ENCODE data around the gene GYG2. TPM values are rescaled to one million over a fixed set of nuclear protein-coding genes. Genes with fewer than 3 reads are reported as not detected.

The GYG2 gene
- polyA plus RNA-seq, 1 of the 3 experiments (the other 2 are of a cell fraction): 1.8 TPM

- no peaks in the 10 kb centered on the region for H3K9me2 ChIP-seq
- ChIA-PET POLR2A (no interaction called here), CTCF (interaction anchor here (1.1 kb wide), 1 partner anchor 30 kb away, joined by 4 read pairs; no protein-coding TSS in a partner anchor)
- no peak overlapping the region for H3K27ac ChIP-seq (ENCODE audit: low read depth in 2 of 2, low read length in 1 of 2)
- H3K4me3 ChIP-seq (ENCODE audit: low read depth in 2 of 2, low read length in 1 of 2): no peak overlapping the region
- WGBS (ENCODE audit: low lambda C conversion rate): 72% methylated on average over 3 of the region's 3 CpGs
- H2AFZ ChIP-seq (ENCODE audit: low read depth): no peak overlapping the region
- H3K9ac ChIP-seq: no peak overlapping the region
- H3K36me3 ChIP-seq (replicated peaks in 1 of 2; ENCODE audit: control insufficient read depth in 1 of 2, insufficient read depth in 2 of 2, low read length in 1 of 2): no peaks in the 10 kb centered on the region
- no peaks in the 10 kb centered on the region for H4K20me1 ChIP-seq (ENCODE audit: insufficient read depth)
- no peak for TF ChIP-seq CTCF (IDR thresholded peaks at IDR 0.05)
- no peak for TF ChIP-seq SMC3 (IDR thresholded peaks at IDR 0.05; ENCODE audit: low read depth, low read length)
- TF ChIP-seq TCF12 (IDR thresholded peaks at IDR 0.05): no peak
- TF ChIP-seq REST (IDR thresholded peaks at IDR 0.05; ENCODE audit: low read depth, low read length): no peak
- no peak for TF ChIP-seq TEAD4 (IDR thresholded peaks at IDR 0.05; ENCODE audit: borderline replicate concordance, insufficient read depth)
- no peak for TF ChIP-seq RCOR1 (IDR thresholded peaks at IDR 0.05; ENCODE audit: low read length)
- TF ChIP-seq YY1 (IDR thresholded peaks at IDR 0.05; ENCODE audit: low read depth): no peak
- TF ChIP-seq EZH2phosphoT487 (IDR thresholded peaks at IDR 0.05; ENCODE audit: borderline replicate concordance, low read depth): no peak
- no peak for TF ChIP-seq GABPA (IDR thresholded peaks at IDR 0.05; ENCODE audit: low read depth)
- TF ChIP-seq IRF3 (IDR thresholded peaks at IDR 0.05; ENCODE audit: low read depth, low read length): no peak
- TF ChIP-seq MXI1 (IDR thresholded peaks at IDR 0.05; ENCODE audit: low read depth, low read length): no peak
- no peaks in the 10 kb centered on the region for H3K9me3 ChIP-seq
- no peak overlapping the region for H3K4me2 ChIP-seq
- H3K27me3 ChIP-seq (ENCODE audit: insufficient read depth): peaks cover 9% of the 10 kb centered on the region; the same call in 1 of the 2 replicates
- no peaks in the 10 kb centered on the region for H3F3A ChIP-seq (replicated peaks; ENCODE audit: insufficient read depth)
- H3K79me2 ChIP-seq (ENCODE audit: insufficient read depth): no peaks in the 10 kb centered on the region
- no peaks in the 10 kb centered on the region for H3K4me1 ChIP-seq (ENCODE audit: control insufficient read depth in 1 of 2, insufficient read depth in 2 of 2, low read depth in 1 of 2, low read length in 1 of 2)
- no peak for DNase-seq
Observed at GRCh38 chrX:2789569-2789968, 39.2 kb upstream of the GYG2 start.

Data from SK-N-SH (cell line).